Duodenal mucosa (tissue), 2 donors: ENCODE results near the gene PDS5A.

Experiments used
- H3K27ac ChIP-seq: one replicate; pipeline ENCODE4 v1.7.0; 2013; ENCODE audit warnings: low read depth, low read length
- H3K27me3 ChIP-seq, 2 donors: one replicate each; pipeline ENCODE4 v1.7.0; 2013; ENCODE audit warnings: low read length in 2 of 2, control low read depth in 1 of 2; ENCODE audit not compliant: insufficient read depth in 2 of 2, control insufficient read depth in 1 of 2
- H3K36me3 ChIP-seq, 2 donors: one replicate each; pipeline ENCODE4 v1.7.0; 2013; ENCODE audit warnings: low read length in 2 of 2, control low read depth in 1 of 2; ENCODE audit not compliant: insufficient read depth in 2 of 2, control insufficient read depth in 1 of 2
- H3K4me1 ChIP-seq, 2 donors: one replicate each; pipeline ENCODE4 v1.7.0; 2013; ENCODE audit warnings: low read length in 2 of 2, control low read depth in 1 of 2; ENCODE audit not compliant: insufficient read depth in 2 of 2, control insufficient read depth in 1 of 2
- H3K4me3 ChIP-seq, 2 donors: one replicate each; pipeline ENCODE4 v1.7.0; 2013; ENCODE audit warnings: low read length in 2 of 2, low read depth in 1 of 2
- H3K9ac ChIP-seq, 2 donors: one replicate each; pipeline ENCODE4 v1.7.0; 2013; ENCODE audit warnings: low read length in 2 of 2, low read depth in 1 of 2
- H3K9me3 ChIP-seq, 2 donors: one replicate each; pipeline ENCODE4 v1.7.0; 2013; ENCODE audit warnings: low read length in 2 of 2, control low read depth in 1 of 2; ENCODE audit not compliant: control insufficient read depth in 1 of 2

Gene PDS5A

GRCh38 chr4:39888541-39888940 lies 89.2 kb downstream of the PDS5A start:
- Histone ChIP-seq H3K9me3 (no peaks in the 10 kb centered on the region), H3K36me3 (peaks cover 5 to 54% of the 10 kb centered on the region in 2 donors), H3K4me3 (no peak overlapping the region), H3K27ac (no peak overlapping the region), H3K4me1 (no peaks in the 10 kb centered on the region), H3K27me3 (no peaks in the 10 kb centered on the region), H3K9ac (no peak overlapping the region)

DNA sequence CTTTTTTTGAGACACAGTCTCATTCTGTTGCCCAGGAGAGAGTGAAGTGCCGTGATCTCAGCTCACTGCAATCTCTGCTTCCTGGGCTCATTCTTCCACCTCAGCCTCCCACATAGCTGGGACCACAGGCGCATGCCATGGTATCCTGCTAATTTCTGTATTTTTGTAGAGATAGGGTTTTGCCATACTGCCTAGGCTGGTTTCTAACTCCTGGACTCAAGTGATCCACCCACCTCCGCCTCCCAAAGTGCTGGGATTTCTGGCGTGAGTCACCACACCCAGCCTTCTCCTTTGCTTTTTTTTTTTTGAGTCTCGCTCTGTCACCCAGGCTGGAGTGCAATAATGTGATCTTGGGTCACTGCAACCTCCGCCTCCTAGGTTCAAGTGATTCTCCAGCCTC lies 94.1 kb downstream of the PDS5A start:
- Histone ChIP-seq H3K27me3 (no peaks in the 10 kb centered on the region), H3K36me3 (peaks cover 4 to 42% of the 10 kb centered on the region in 2 donors), H3K4me3 (no peak overlapping the region), H3K4me1 (no peaks in the 10 kb centered on the region), H3K9me3 (no peaks in the 10 kb centered on the region), H3K9ac (no peak overlapping the region), H3K27ac (no peak overlapping the region)

- Histone ChIP-seq H3K9me3 (no peaks in the 10 kb centered on the region), H3K36me3 (peaks cover 6 to 38% of the 10 kb centered on the region in 2 donors), H3K4me3 (no peak overlapping the region), H3K27ac (no peak overlapping the region), H3K27me3 (no peaks in the 10 kb centered on the region), H3K4me1 (no peaks in the 10 kb centered on the region), H3K9ac (no peak overlapping the region)
Measured at GRCh38 chr4:39881789-39882188, 95.9 kb downstream of the PDS5A start.

- Histone ChIP-seq H3K36me3 (peaks cover 17 to 37% of the 10 kb centered on the region in 2 donors), H3K9me3 (no peaks in the 10 kb centered on the region), H3K27ac (no peak overlapping the region), H3K27me3 (no peaks in the 10 kb centered on the region), H3K9ac (no peak overlapping the region), H3K4me1 (no peaks in the 10 kb centered on the region), H3K4me3 (no peak overlapping the region)
Measured at GRCh38 chr4:39877971-39878370, 99.7 kb downstream of the PDS5A start.

DNA sequence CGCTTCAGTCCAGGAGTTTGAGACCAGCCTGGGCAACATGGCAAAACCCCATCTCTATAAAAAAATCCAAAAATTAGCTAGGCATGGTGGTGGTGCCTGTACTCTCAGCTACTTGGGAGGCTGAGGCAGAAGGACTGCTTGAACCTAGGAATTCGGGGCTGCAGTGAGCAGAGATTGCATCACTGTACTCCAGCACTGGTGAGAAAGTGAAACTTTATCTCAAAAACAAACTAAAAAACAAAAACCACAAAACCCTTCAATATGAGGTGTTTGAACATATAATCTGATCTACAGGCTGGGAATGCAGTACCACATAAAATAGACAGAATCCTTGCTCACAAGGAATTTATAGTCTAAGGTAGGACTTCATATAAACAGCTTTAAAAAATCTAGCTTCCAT lies 103.9 kb downstream of the PDS5A start:
- Histone ChIP-seq H3K9me3 (no peaks in the 10 kb centered on the region), H3K9ac (no peak overlapping the region), H3K27me3 (no peaks in the 10 kb centered on the region), H3K4me3 (no peak overlapping the region), H3K36me3 (peaks cover 20 to 48% of the 10 kb centered on the region in 2 donors), H3K4me1 (no peaks in the 10 kb centered on the region), H3K27ac (no peak overlapping the region)

GRCh38 chr4:39865280-39865679 lies 112.4 kb downstream of the PDS5A start:
- Histone ChIP-seq H3K9ac (no peak overlapping the region), H3K9me3 (no peaks in the 10 kb centered on the region), H3K4me1 (no peaks in the 10 kb centered on the region), H3K27me3 (no peaks in the 10 kb centered on the region), H3K4me3 (no peak overlapping the region), H3K27ac (no peak overlapping the region), H3K36me3 (peaks cover 8 to 53% of the 10 kb centered on the region in 2 donors)

- Histone ChIP-seq H3K27ac (no peak overlapping the region), H3K4me3 (no peak overlapping the region), H3K9ac (no peak overlapping the region), H3K27me3 (no peaks in the 10 kb centered on the region), H3K9me3 (no peaks in the 10 kb centered on the region), H3K36me3 (peaks cover 11 to 53% of the 10 kb centered on the region in 2 donors), H3K4me1 (no peaks in the 10 kb centered on the region)
Measured at GRCh38 chr4:39864391-39864790, 113.3 kb downstream of the PDS5A start.

DNA sequence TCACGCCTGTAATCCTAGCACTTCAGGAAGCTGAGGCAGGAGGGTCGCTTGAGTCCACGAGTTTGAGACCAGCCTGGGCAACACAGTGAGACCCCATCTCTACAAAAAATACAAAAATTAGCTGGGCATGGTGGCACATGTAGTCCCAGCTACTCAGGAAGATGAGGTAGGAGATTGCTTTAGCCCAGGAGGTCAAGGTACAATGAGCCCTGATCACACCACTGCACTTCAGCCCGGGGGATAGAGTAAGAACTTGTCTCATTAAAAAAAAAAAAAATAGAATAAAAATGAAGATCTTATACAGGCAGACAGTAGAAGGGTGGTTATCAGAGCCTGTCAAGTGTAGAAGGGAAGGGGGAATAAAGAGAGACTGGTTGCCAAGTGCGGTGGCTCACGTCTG lies 116.9 kb downstream of the PDS5A start:
- peaks cover 15 to 55% of the 10 kb centered on the region in 2 donors for H3K36me3 ChIP-seq
- no peak overlapping the region for H3K27ac ChIP-seq
- H3K4me1 ChIP-seq, result no peaks in the 10 kb centered on the region
- no peaks in the 10 kb centered on the region for H3K27me3 ChIP-seq
- H3K9ac ChIP-seq, result no peak overlapping the region
- peaks cover 2 to 3% of the 10 kb centered on the region in 2 donors for H3K9me3 ChIP-seq
- H3K4me3 ChIP-seq, result no peak overlapping the region

DNA sequence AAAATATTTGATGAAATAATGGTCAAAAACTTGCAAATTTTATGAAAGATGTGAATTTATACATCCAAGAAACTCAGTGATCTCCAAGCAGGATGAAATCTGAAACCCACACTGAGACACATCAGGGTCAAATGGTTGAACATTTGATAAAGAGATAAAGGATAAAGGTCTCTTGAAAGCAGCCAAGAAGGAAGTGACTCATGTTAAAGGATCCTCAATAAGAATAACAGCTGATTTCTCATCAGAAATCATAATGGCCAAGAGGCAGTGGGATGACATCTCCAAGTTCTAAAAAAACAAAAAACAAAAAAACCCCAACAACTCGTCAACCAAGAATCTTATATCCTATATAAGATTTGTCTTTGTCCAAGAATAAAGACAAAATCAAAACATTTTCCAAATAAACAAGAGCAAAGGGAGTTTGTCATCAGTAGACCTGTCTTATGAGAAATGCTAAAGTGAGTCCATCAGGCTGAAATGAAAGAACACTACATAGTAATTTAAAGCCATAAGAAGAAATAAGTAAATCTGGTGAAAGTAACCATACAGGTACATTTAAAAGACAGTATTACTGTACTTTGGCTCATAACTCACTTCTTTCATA lies 121.7 kb downstream of the PDS5A start:
- Histone ChIP-seq H3K27ac (no peak overlapping the region), H3K36me3 (peaks cover 7 to 38% of the 10 kb centered on the region in 2 donors)

DNA sequence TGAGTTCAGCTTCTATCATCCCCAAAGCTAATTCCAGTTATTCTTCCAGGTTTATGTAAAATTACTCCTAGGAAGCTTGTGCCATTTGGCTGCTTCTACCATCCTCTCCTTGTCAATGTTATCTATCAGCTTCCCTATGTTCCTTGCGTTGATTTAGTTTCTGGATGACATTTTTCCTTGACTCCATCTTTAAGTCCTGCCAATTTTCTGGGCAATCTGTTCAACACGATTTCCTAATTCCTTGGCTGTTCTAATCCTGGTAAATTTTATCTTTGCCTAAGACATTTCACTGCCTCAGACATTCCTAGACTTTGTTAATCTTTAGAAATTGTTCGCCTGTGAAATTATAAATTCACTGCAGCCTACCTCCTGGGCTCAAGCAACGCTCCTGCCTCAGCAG lies 125.1 kb downstream of the PDS5A start:
- H3K9me3 ChIP-seq, result peaks cover 2 to 8% of the 10 kb centered on the region in 2 donors
- no peaks in the 10 kb centered on the region for H3K4me1 ChIP-seq
- H3K4me3 ChIP-seq, result no peak overlapping the region
- H3K36me3 ChIP-seq, result peaks cover 2 to 40% of the 10 kb centered on the region in 2 donors
- H3K9ac ChIP-seq, result no peak overlapping the region
- no peak overlapping the region for H3K27ac ChIP-seq
- no peaks in the 10 kb centered on the region for H3K27me3 ChIP-seq

More for the DNA sequence above, 121.7 kb downstream of the PDS5A start:
- peaks cover 2 to 8% of the 10 kb centered on the region in 2 donors for H3K9me3 ChIP-seq
- H3K27me3 ChIP-seq, result no peaks in the 10 kb centered on the region
- no peaks in the 10 kb centered on the region for H3K4me1 ChIP-seq
- H3K4me3 ChIP-seq, result no peak overlapping the region
- no peak overlapping the region for H3K9ac ChIP-seq
